ENCODE results near the gene GPR158.

- TF ChIP-seq CTCF (IDR thresholded peaks at IDR 0.05; ENCODE audit: low read depth, low read length, missing input control) (no peak), ATF3 (IDR thresholded peaks at IDR 0.05) (no peak), SP1 (IDR thresholded peaks at IDR 0.05) (no peak), JUND (IDR thresholded peaks at IDR 0.05) (no peak), TAF1 (conservative IDR thresholded peaks at IDR 0.05) (no peak)
These were observed 6.0 kb downstream of the GPR158 start for GRCh38 chr10:25180801-25181200.
